ENCODE measurements around the gene PTPRK.
A peak's percentile ranks its signal among the peaks of the same experiment; 100 is the strongest.
"Not testable (repeated sequence)": the region's sequence is repeated elsewhere in the genome, so short reads cannot be mapped to it uniquely, and the experiment has no call there.

PTPRK gene

DNA sequence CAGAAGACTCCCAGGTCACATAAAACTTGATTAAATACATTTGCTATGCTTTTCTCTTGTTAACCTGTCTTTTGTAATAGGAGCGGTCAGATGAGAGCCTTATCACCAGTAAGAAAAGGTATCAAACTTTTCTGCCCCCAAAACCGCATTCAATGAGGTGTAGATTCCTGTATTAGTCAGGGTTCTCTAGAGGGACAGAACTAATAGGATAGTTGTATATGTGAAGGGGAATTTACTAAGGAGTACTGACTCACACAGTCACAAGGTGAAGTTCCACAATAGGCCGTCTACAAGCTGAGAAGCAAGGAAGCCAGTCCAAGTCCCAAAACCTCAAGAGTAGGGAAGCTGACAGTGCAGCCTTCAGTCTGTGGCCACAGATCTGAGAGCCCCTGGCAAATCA lies 32.7 kb downstream of the PTPRK start:
- peak; percentile 89 for DNase-seq

DNA sequence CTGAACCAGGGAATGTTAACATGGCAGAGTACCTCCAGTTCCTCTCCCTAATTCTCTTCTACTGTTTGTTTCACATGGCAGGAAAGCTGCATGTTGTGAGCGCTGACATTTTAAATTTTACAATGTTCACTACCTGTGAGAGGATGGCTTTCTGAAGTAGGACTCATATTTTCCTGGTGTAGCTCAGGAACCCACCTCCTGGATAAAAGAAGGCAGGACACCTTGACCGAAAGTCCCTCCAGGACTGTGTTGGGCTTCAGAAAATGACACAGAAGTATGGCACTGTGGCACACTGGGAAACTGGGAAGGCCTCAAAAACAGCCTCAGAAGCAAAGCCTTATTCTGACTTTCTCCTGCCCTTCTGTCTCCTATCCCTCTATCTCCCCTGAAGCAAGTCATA lies 33.3 kb downstream of the PTPRK start:
- no peak for DNase-seq

DNA sequence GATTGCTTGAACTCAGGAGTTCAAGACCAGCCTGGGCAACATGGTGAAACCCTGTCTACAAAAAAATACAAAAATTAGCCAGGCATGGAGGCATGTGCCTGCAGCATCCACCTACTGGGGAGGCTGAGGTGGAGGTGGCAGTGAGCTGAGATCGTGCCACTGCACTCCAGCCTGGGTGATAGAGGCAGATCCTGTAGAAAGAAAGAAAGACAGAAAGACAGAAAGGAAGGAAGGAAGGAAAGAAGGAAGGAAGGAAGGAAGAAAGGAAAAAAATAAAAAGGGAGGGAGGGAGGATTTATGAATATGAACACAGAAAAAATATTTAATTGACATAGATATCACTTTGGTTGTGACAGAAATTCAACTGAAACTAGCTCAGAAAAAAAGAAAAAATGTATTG lies 33.8 kb downstream of the PTPRK start:
- DNase-seq, result not testable (repeated sequence)

DNA sequence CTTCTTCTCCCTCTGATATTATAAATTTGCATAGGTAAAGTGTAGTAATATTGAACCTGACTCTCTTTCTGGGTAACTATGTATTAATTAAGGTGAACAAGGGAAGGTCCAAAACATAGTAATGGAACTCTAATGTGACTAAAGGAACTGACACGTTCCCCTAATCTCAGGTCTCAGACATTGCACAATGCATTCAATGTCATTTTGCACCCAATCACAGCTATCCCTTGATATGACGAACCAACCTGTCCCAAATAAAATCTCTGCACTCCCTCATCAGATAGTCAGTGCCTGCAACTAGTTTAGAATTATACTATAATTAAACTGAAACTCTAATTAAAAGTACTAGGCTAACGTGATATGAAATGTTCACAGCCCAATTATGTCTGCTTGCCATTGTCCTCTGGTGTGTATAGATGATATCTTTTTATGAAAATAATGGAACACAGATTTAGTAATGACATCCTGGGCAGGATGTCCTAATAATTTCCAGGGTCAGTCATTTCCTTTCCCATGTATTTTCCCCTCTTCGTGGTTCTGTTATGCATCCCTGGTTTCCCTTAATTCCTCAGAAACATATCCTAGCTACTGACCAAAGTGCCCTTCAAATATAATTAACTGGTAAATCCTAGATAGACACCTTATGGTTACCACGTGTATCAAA lies 36.8 kb downstream of the PTPRK start:
- no peak for DNase-seq

DNA sequence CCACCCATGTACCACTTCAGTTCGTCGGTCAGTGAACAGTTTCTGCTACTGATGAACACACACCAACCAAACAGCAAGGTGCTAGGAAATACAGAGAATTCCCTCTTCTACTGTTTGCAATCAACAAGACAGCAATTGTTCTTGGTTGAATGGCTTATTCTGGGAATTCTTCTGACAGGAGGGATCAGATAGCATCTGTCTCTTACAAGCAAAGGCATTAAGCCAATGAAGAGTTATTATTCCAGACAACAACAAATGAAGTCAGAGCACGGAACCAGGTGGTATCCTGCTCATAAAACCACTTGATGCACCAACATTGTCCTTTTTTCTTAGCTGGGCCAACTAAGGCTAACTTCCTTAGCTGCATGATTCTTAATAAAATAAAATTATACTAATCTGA lies 37.8 kb downstream of the PTPRK start:
- no peak for DNase-seq

DNA sequence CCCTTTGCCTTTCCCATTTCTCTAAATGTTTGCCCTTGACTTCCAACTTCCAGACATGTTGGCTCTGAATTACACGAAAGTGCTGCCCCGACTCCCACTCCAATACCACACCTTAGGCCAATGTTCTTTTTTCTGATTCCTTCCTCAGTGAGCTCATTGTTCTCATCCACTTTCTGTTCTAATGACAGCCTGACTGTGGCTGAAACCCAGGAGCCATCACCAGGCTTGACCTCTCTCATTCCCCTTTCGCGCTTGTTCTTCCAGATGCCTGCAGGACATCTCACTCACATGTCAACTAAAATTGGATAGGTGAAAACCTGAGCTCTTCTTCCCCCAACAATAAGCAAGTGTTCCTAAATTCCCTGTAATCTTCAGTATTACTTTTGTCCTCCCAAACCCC lies 40.4 kb downstream of the PTPRK start:
- DNase-seq, result no peak

DNA sequence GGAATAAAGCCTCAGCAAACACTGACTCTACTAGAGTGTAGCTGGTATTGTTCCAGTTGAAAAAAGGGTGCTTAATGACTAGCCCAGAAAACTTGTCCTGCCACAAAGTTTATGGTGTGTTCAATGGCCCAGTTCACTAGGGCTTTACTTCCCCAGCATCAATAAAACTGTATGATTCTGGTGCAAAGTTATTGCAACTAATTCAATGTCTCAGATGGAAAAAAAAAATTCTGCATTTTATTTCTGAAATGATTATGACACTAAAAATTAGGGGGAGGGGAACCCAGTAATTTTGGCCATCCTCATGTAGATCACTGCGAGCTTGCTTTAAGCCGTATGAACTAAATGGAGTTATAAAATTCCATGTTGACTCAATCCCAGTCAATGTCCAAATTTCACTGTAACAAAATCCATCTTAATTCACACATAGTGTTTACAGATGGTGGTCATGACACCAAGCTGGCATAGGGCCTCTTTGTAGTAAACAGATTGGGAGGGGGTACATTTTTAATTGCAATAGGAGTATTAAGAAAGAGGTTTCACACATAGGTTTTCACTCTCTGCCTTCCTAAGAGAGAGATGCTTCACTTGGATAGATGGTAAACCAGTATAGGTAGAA lies 41.2 kb downstream of the PTPRK start:
- DNase-seq, result no peak

DNA sequence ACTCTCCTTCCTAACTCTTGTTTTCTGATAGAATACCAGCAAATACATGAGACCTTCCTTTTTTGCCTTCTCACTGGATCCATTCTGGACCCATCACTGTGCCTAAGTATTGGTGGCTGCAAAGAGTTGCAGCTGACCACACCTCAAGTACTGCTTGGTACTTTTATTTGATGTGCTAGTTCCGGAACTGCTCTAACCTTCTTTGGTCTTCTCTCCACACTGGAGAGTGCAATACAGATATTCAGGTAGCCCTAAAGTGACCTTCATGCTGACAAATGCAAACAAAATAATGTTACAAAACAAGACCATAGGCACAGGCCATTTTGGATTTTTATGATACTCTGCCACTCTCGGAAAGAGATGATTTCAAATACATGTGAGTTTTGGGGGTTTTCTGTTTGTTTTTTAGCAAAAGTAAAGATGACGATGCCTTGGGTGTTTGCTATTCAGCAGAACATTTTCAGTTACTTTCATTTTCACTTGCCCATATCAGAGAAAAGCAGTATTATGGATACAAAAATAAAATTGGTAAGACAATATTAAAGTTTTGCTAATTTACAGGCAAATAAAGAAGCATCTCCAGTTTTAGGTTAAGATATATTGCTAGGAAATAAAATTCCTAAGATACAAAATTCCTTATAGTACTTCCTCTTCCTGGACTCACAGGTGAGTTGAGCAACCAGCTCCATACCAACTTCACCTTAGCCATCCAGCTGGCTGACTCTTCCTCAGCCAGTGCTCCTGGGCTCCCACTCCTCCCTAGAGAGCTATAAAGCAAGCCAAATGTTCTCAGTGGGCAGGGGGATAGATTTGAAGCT lies 42.0 kb downstream of the PTPRK start:
- no peak for DNase-seq

DNA sequence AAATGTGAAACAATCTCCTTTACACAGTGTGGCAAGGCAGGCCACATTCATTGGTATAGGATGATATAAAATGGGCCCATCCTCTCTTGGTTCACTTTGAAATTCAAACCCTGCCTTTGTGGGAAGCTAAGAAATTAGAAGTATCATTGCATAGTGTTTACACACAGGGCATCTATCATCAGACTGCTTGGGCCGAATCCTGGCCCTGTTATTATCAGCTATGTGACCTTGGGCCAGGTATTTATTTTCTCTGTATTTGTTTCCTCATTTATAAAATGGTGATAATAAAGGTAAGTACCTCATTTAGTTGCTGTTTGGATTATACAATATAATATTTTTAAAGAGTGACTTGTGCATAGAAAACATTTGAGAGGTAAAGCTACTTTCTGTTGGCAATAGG lies 45.5 kb downstream of the PTPRK start:
- no peak for DNase-seq

DNA sequence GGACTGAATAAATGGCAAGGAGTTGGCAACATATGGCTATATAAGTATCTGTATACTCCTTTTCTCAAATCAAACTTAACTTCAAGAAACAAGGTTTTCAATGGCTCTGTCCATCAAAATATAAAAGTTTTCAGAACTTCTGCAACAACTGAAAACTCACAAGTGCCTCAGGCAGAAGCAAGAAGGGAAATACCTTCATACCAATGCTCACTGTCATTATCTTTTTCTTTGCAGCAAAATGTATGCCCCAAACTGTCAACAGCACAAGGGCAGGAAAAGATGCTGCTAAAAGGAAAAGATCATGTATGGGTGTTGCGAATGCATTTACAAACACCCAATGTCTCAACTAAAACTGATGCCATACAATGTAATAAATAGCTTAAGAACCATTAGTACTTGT lies 45.9 kb downstream of the PTPRK start:
- DNase-seq, result peak; percentile 70

DNA sequence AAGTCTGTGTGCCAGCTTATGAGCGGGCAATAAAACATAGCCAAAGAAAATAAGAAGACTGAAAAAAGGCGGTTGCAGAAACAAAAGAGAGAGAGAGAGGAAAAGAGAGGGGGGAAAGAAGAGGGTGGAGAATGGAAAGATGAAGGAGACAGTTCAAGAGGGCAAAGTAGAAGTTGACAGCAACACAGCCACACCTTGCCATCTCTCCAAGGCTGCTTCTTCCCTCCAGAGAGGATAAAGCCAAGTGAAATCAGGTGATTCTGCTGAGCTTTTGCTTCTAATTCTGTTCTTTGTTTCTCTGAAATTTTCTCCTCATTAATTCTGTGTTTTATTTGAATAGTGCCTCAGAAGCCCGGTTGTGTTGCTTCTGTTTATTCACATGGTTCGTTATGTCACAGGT lies 48.5 kb downstream of the PTPRK start:
- DNase-seq, result no peak

DNA sequence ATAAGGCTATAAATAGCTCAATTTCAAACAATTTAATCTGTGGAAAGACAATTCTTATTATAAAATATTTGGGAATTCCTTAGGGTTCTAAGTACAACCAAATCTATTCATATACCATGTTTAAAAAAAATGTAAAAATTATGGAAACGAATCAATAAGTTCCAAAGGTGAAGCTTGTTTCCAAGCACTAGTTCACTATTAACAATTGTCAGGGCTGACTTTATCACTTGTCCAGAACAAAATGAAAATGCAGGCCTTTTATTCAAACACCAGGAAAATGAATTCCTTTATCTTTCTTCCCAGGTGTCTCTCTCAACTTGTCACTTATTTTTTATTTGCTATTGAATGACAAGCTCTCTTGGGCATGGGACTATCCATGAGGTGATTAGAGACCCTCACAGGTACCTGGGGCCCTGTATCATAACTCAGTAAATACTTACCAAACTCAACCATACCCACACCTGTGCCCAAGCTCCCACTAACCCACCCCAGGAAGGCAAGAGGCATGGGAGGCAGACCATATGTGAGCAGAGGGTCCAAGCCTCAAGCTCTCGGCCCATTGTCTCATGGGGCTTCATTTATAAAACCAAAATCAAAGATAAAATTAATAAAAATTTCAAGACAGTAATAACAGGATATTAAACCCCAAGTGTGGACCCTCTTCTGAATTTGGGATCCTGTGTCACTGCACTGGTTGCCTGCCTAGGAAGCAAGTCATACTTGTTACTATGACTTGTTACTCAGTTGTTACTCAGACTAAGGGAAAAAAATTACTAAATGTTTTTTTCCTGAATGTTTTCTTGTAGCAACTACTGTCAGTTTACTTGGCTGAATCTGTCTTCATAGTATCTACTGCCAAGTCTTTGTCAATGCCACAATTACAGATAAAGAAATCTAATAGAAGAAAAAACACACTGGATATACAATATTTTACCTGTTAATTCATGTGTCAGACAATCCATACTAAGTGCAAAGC lies 54.7 kb downstream of the PTPRK start:
- no peak for DNase-seq

DNA sequence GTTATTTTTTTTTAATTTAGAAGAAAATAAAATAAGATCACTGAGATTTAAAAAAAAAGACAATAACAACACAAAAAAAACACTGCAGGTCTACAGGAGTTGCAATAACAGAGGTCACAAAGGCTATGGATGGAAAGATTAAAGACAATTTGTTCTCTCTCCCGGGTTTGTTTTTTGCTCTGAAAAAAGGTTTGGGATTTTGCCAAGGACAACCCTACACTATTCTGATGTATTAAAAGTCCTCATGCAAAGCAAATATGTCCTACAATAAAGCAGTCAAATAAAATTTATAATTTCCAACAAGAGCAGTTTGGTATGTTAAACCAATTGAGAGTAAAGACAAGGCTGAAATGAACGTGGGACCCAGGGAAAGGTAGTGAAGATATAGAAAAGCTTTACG lies 55.6 kb downstream of the PTPRK start:
- DNase-seq, result no peak

DNA sequence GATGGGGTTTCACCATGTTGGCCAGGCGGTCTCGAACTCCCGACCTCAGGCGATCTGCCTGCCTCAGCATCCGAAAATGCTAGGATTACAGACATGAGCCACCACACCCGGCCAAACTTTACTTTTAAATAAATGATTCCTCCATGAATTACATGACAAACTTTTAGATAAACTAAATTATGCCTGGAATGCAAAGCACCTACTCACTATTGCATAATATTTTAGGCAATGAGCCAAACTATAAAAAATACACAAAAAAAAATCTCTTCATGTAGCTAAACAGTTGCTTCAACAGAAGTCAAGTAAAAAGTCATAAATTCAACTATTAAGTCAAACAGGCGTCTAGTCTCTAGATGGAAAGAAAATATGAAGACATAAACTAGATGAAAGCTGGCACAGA lies 56.5 kb downstream of the PTPRK start:
- peak; percentile 85 for DNase-seq

DNA sequence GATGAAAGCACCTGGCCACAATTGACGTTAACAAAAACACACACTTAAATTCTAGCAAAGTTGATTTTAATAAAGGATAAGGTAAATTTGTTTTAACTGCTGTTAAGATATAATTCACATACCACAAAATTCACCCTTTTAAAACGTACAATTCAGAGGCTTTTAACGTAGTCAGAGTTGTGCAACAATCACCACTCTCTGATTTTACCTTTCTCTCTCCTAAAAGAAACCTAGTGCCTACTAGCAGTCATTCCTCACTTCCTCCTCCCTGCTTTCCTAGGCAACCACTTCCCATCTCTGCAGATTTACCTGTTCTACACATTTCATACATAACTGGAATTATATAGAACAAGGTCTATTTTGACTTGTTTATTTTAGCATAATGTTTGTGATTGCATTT lies 58.9 kb downstream of the PTPRK start:
- DNase-seq, result no peak

DNA sequence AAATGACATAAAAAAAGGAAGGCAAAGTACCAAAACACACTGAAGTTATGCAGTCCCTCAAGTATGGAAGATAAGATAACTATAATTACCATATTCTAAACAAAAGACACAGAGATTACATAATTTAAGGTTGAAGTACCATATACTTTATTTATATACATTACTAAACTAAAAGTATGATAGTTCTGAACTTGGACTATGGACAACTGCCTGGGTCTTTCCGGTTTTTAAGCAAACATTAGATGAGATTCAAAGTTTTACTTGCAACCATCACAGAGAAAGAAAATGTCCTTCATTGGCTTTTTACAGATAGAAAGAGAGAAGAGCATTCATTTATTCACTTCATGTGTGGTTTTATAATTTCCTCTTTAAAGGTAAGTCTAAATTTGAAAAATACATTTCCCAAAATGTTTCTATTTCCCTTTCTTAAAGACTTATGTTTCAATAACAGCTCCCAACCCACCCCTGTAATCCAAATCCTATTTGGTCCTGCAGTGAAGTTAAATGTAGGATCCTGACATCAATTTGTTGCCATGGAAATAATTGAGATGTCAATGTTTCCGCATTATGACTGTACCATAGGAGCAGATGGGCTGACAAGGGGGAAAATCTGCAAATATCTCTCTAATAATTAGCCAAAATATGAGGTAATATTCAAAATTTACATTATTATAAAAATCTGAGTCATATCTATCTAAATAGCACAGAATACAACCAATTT lies 63.7 kb downstream of the PTPRK start:
- DNase-seq, result no peak

DNA sequence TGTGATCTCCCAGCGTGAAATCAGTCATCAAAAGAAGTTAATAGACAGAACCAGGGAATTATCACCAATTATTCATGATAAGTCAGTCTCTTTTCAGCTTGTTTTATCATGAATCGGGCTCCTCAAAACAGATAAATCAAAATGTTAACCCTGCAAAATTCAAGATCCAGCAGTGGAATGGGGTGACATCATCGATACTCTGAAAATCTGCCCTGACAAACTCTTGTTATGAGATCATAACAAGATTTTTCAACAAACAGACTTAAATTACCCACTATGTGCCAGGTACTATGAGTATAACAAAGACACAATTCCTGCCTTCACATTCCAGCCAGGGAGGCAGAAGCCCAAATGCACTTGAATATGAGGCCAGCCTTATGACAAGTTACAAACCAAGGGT lies 64.4 kb downstream of the PTPRK start:
- DNase-seq, result no peak

DNA sequence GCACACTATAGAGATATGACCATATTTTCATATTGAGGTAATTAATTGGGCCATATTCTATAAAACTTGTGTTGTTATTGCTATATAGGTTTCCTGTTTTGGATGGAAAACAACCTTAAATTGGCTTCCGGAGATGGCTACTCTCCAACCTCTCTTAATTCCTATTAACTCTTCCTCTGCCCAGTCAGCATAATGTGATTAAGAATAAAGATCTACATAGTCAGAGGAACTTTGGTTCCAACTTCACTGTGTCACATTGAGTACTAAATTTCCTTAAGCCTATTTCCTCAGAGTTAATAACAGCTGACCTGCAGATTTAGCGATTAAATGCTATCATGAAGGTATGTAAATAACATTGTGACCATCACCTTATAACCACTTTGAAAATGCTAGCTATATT lies 67.7 kb downstream of the PTPRK start:
- DNase-seq, result no peak

DNA sequence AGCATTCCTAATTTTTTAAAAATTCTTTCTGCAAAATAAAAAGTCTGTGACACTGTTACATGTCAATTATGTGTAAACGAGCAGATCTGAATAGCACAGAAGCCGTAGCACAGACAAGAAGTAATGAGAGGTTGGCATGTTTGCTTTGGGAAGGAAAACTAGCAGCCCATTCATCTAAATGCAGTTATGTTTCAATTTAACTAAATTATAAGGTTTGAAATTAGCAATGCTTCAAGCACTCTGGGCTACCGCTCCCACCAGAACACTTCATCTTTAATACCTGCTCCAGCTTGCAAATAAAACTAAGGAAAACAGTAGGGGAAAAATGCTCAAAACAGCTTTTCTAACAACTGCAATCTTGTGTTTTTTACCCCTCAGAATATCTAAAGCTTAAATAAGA lies 73.9 kb downstream of the PTPRK start:
- DNase-seq, result no peak

DNA sequence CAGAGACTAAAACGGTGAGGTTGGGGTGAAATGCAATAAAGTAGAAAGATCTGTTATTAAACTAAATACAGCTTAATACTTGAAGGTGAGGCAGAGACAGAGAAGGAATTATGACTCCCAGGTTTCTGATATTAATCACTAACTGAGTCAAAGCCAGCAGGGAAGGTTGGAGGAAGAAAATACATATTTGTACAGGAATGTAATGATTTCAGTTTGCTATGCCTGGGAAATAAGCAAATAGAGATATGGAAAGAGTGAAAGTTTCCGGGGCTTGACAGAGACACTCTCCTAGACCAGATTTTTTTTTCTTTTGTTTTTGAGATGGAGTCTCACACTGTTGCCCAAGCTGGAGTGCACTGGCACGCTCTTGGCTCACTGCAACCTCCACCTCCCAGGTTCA lies 76.8 kb downstream of the PTPRK start:
- peak; percentile 81 for DNase-seq

DNA sequence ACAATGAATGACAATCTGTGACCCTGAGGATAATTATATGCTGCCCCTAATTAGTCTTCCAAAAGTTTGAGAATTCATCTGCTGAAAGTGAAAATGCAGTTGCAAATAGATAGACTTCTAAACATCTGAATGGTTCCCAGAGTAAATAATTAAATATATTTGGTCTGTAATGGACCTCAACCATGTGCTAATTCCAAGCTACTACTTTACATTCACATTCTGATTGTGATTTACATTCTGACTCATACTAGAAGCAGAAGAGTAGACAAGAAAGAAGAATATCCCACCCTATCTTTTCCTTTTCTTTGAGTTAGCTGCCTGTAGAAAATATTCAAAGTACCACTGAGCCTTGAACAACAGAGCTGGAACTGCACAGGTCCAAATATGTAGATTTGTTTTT lies 80.8 kb downstream of the PTPRK start:
- no peak for DNase-seq

DNA sequence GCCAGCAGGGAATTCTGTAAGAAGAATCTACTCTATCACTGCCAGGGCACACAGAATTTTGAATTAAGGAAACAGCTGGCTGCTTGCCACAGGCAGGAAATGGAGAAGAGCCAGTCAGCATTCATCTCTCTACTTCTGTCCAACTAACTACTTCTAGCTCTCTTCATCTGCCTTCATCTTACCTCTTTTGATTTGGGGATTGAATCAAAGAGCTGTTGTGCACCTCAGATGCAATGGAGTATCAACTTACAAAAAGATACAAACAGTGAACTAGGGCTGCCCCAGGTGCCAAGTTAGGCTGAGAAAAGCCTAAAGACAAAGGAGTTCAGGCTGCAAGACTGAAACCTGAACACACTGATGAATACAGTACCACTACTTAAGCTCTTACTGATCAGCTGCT lies 82.0 kb downstream of the PTPRK start:
- DNase-seq, result peak; percentile 28
